Naive thymus-derived CD4-positive, alpha-beta T cell (primary cell): ENCODE measurements around the gene NPIPB8. TPM values are rescaled to one million over a fixed set of nuclear protein-coding genes. Genes with fewer than 3 reads are reported as not detected.
"Not testable (repeated sequence)": the region's sequence is repeated elsewhere in the genome, so short reads cannot be mapped to it uniquely, and the experiment has no call there.

Source experiments
- ATAC-seq: fragments of 150-1000 bp; cut with Tn5 transposase; 2 replicates; pipeline ENCODE4 v1.10.0; 2021; ENCODE audit warnings: mild to moderate bottlenecking, moderate library complexity
- CTCF ChIA-PET: fragments of 350-600 bp; sonication (Branson Sonifier 250); formaldehyde crosslinking; loops from one replicate; lab custom pipeline; 2021; ENCODE audit warnings: antibody characterized with exemption; lab: Charles Lee
- POLR2A ChIA-PET: fragments of 350-600 bp; sonication (Branson Sonifier 250); formaldehyde crosslinking; loops from one replicate; lab custom pipeline; 2021; ENCODE audit warnings: antibody characterized with exemption, inconsistent platforms; lab: Charles Lee
- DNase-seq, 9 donors: peaks; one replicate each; pipeline versions ENCODE4 v3.0.0 to v3.0.0-alpha.2; 2020 to 2022; ENCODE audit warnings: mixed read lengths in 1 of 9
- H3K27ac ChIP-seq: one replicate; pipeline ENCODE4 v1.7.0; 2013; ENCODE audit warnings: mild to moderate bottlenecking, low read depth, low read length, moderate library complexity
- H3K27me3 ChIP-seq, 2 donors: one replicate each; pipeline ENCODE4 v1.7.0; 2013; ENCODE audit warnings: low read length in 2 of 2, mild to moderate bottlenecking in 2 of 2, moderate library complexity in 2 of 2; ENCODE audit not compliant: control insufficient read depth in 2 of 2, insufficient read depth in 2 of 2
- H3K36me3 ChIP-seq, 3 experiments: 1 replicate in 2 of 3; 2 replicates in 1 of 3; pipeline ENCODE4 v1.7.0; 2013; ENCODE audit warnings: low read length in 3 of 3, mild to moderate bottlenecking in 3 of 3, moderate library complexity in 1 of 3; ENCODE audit not compliant: insufficient read depth in 3 of 3, control insufficient read depth in 2 of 3
- H3K4me1 ChIP-seq, 2 donors: one replicate each; pipeline ENCODE4 v1.7.0; 2013; ENCODE audit warnings: low read length in 2 of 2, mild to moderate bottlenecking in 2 of 2, moderate library complexity in 1 of 2; ENCODE audit not compliant: control insufficient read depth in 2 of 2, insufficient read depth in 2 of 2
- H3K4me3 ChIP-seq: 2 replicates; pipeline ENCODE4 v1.7.0; 2013; ENCODE audit warnings: mild to moderate bottlenecking, low read length
- H3K9me3 ChIP-seq, 3 experiments: 1 replicate in 2 of 3; 2 replicates in 1 of 3; pipeline ENCODE4 v1.7.0; 2013; ENCODE audit warnings: low read length in 3 of 3; ENCODE audit not compliant: control insufficient read depth in 2 of 3
- H3K27ac Mint-ChIP-seq, 9 donors: one replicate each; pipeline ENCODE4 v1.8.0; 2020 to 2022; ENCODE audit warnings: mixed read lengths in 9 of 9, mild to moderate bottlenecking in 8 of 9, moderate library complexity in 5 of 9, inconsistent platforms in 2 of 9
- H3K27me3 Mint-ChIP-seq, 5 donors: one replicate each; pipeline ENCODE4 v1.8.0; 2021 to 2022; ENCODE audit warnings: mixed read lengths in 5 of 5, mild to moderate bottlenecking in 1 of 5
- H3K36me3 Mint-ChIP-seq, 5 donors: one replicate each; pipeline ENCODE4 v1.8.0; 2020 to 2022; ENCODE audit warnings: mixed read lengths in 5 of 5, mild to moderate bottlenecking in 3 of 5, inconsistent platforms in 1 of 5
- H3K4me1 Mint-ChIP-seq, 7 donors: one replicate each; pipeline ENCODE4 v1.8.0; 2020 to 2022; ENCODE audit warnings: mixed read lengths in 7 of 7, mild to moderate bottlenecking in 3 of 7, inconsistent platforms in 1 of 7
- H3K4me3 Mint-ChIP-seq, 10 donors: one replicate each; pipeline ENCODE4 v1.8.0; 2020 to 2022; ENCODE audit warnings: mild to moderate bottlenecking in 10 of 10, mixed read lengths in 10 of 10, moderate library complexity in 6 of 10, inconsistent platforms in 2 of 10
- H3K9me3 Mint-ChIP-seq, 11 donors: one replicate each; pipeline ENCODE4 v1.8.0; 2020 to 2022; ENCODE audit warnings: mixed read lengths in 11 of 11, mild to moderate bottlenecking in 4 of 11, inconsistent platforms in 1 of 11, moderate library complexity in 1 of 11
- intact Hi-C, 2 donors: fragments of 100-400 bp; cut with micrococcal nuclease; formaldehyde crosslinking; loops; one replicate each; pipeline ENCODE4 v1.15.1; 2023
- polyA plus RNA-seq, 2 donors: library from polyadenylated mRNA; unstranded; fragments of 300-500 nt; fragmentation: Illumina TruSeq; gene quantifications; one replicate each; pipeline ENCODE4 v1.2.3, GENCODE V29; 2021
- total RNA-seq, 6 experiments: library from RNA in 5 of 6; stranded (reverse) in 5 of 6; gene quantifications; 1 replicate in 5 of 6; 2 replicates in 1 of 6; pipeline ENCODE4 v1.2.3 and lab custom pipeline; 2021 to 2026

Gene NPIPB8
- total and polyA plus RNA-seq, 7 experiments from 2014 or later: 0.88 to 3.0 (median 1.4) TPM; not detected in 3

GRCh38 chr16:28615486-28616223 lies 22.2 kb upstream of the NPIPB8 start:
- H3K9me3 Mint-ChIP-seq, intact Hi-C loops, POLR2A ChIA-PET, H3K27ac ChIP-seq, H3K36me3 ChIP-seq, H3K4me3 Mint-ChIP-seq, H3K4me1 ChIP-seq, H3K27me3 ChIP-seq, H3K4me3 ChIP-seq, H3K27me3 Mint-ChIP-seq, ATAC-seq, H3K9me3 ChIP-seq: not testable (repeated sequence)
- Mint-ChIP-seq H3K4me1 (peaks cover 6 to 11% (median 8%) of the 10 kb centered on the region in 7 donors), H3K27ac (peak overlapping the region in 1 of 9 donors; percentile 29), H3K36me3 (peaks cover 0 to 10% (median 0%) of the 10 kb centered on the region in 5 donors)
- peak in 3 of 9 donors; percentile 22 to 27 (median 23) for DNase-seq
- CTCF ChIA-PET: interaction anchor here (1.2 kb wide), 1 partner anchor 333 kb away, joined by 4 read pairs; no protein-coding TSS in a partner anchor

- H3K27me3 Mint-ChIP-seq, H3K4me1 Mint-ChIP-seq, H3K27ac ChIP-seq, intact Hi-C loops, H3K36me3 ChIP-seq, H3K36me3 Mint-ChIP-seq, H3K27ac Mint-ChIP-seq, H3K4me3 Mint-ChIP-seq, H3K4me3 ChIP-seq, H3K27me3 ChIP-seq, DNase-seq, H3K9me3 Mint-ChIP-seq, ATAC-seq, H3K4me1 ChIP-seq, H3K9me3 ChIP-seq: not testable (repeated sequence)
- ChIA-PET CTCF (interaction anchor here (1.2 kb wide), 1 partner anchor 334 kb away, joined by 4 read pairs; no protein-coding TSS in a partner anchor), POLR2A (interaction anchor here (0.8 kb wide), 1 partner anchor 61 kb away, joined by 3 read pairs; no protein-coding TSS in a partner anchor)
These were observed 21.7 kb upstream of the NPIPB8 start for GRCh38 chr16:28616224-28616577.

- H3K36me3 ChIP-seq: peaks cover 0 to 10% (median 0%) of the 10 kb centered on the region in 3 experiments
- DNase-seq (no peak), ATAC-seq (no peak)
- no peaks in the 10 kb centered on the region for H3K27me3 Mint-ChIP-seq
- no peak overlapping the region for H3K4me3 ChIP-seq
- H3K9me3 Mint-ChIP-seq: no peaks in the 10 kb centered on the region
- H3K27ac Mint-ChIP-seq: peak overlapping the region in 2 of 9 donors; percentile 11 to 71
- H3K4me1 ChIP-seq: no peaks in the 10 kb centered on the region
- intact Hi-C loops: no loop called here
- POLR2A ChIA-PET: interaction anchor here (0.8 kb wide), 1 partner anchor 61 kb away, joined by 3 read pairs; no protein-coding TSS in a partner anchor
- H3K36me3 Mint-ChIP-seq: peaks cover 0 to 7% (median 0%) of the 10 kb centered on the region in 5 donors
- no peak overlapping the region for H3K27ac ChIP-seq
- H3K27me3 ChIP-seq: no peaks in the 10 kb centered on the region
- CTCF ChIA-PET: interaction anchor here (1.0 to 1.2 kb wide), 2 partner anchors 60 to 334 kb away, joined by 4 to 5 read pairs; no protein-coding TSS in a partner anchor
- no peak overlapping the region for H3K4me3 Mint-ChIP-seq
- H3K9me3 ChIP-seq: no peaks in the 10 kb centered on the region
- peaks cover under 1 to 12% (median 6%) of the 10 kb centered on the region in 7 donors for H3K4me1 Mint-ChIP-seq
These were observed 21.2 kb upstream of the NPIPB8 start for GRCh38 chr16:28616636-28617035.

GRCh38 chr16:28617874-28618273 lies 20.0 kb upstream of the NPIPB8 start:
- no peak overlapping the region for H3K4me3 ChIP-seq
- CTCF ChIA-PET: interaction anchor here (1.0 kb wide), 1 partner anchor 61 kb away, joined by 5 read pairs; no protein-coding TSS in a partner anchor
- DNase-seq: no peak
- no peaks in the 10 kb centered on the region for H3K27me3 ChIP-seq
- intact Hi-C loops: no loop called here
- POLR2A ChIA-PET: interaction anchor here (0.7 kb wide), 1 partner anchor 296 kb away, joined by 3 read pairs; no protein-coding TSS in a partner anchor
- ATAC-seq: no peak
- peaks cover 0 to 7% (median 0%) of the 10 kb centered on the region in 5 donors for H3K36me3 Mint-ChIP-seq
- H3K9me3 Mint-ChIP-seq: no peaks in the 10 kb centered on the region
- peaks cover 0 to 10% (median 0%) of the 10 kb centered on the region in 3 experiments for H3K36me3 ChIP-seq
- H3K27ac Mint-ChIP-seq: no peak overlapping the region
- H3K4me1 ChIP-seq: no peaks in the 10 kb centered on the region
- peaks cover 13 to 23% (median 17%) of the 10 kb centered on the region in 7 donors for H3K4me1 Mint-ChIP-seq
- H3K27me3 Mint-ChIP-seq: no peaks in the 10 kb centered on the region
- H3K27ac ChIP-seq: no peak overlapping the region
- H3K9me3 ChIP-seq: no peaks in the 10 kb centered on the region
- H3K4me3 Mint-ChIP-seq: no peak overlapping the region

GRCh38 chr16:28620316-28620715 lies 17.5 kb upstream of the NPIPB8 start:
- H3K27ac ChIP-seq, POLR2A ChIA-PET, DNase-seq, H3K4me3 Mint-ChIP-seq, H3K27me3 ChIP-seq, intact Hi-C loops, H3K4me1 ChIP-seq, H3K36me3 Mint-ChIP-seq, ATAC-seq, H3K9me3 ChIP-seq, H3K4me3 ChIP-seq, H3K27ac Mint-ChIP-seq, H3K36me3 ChIP-seq, H3K9me3 Mint-ChIP-seq, H3K27me3 Mint-ChIP-seq: not testable (repeated sequence)
- H3K4me1 Mint-ChIP-seq: peaks cover 13 to 31% (median 24%) of the 10 kb centered on the region in 7 donors
- CTCF ChIA-PET: interaction anchor here (0.6 kb wide), 1 partner anchor 345 kb away, joined by 3 read pairs; no protein-coding TSS in a partner anchor

- ATAC-seq (no peak), DNase-seq (no peak)
- Histone ChIP-seq H3K4me1 (no peaks in the 10 kb centered on the region), H3K27me3 (no peaks in the 10 kb centered on the region), H3K27ac (no peak overlapping the region), H3K4me3 (no peak overlapping the region), H3K9me3 (no peaks in the 10 kb centered on the region), H3K36me3 (peaks cover 0 to 10% (median 0%) of the 10 kb centered on the region in 3 experiments)
- Mint-ChIP-seq H3K9me3 (peaks cover 0 to 3% (median 0%) of the 10 kb centered on the region in 11 donors), H3K27ac (peak overlapping the region in 8 of 9 donors; percentile 10 to 78 (median 64)), H3K4me3 (peak overlapping the region; percentile 48 to 89 (median 86)), H3K4me1 (peaks cover 13 to 27% (median 23%) of the 10 kb centered on the region in 7 donors), H3K27me3 (peaks cover 0 to 9% (median 0%) of the 10 kb centered on the region in 5 donors), H3K36me3 (peaks cover 0 to 5% (median 0%) of the 10 kb centered on the region in 5 donors)
- ChIA-PET CTCF (interaction anchor here (0.9 kb wide), 1 partner anchor 14 kb away, joined by 3 read pairs; no protein-coding TSS in a partner anchor), POLR2A (no interaction called here)
- intact Hi-C loops: no loop called here
These were observed 16.2 kb upstream of the NPIPB8 start for GRCh38 chr16:28621481-28622155.
